Stimulated activated CD8-positive, alpha-beta memory T cell treated with anti-CD3 and anti-CD28 coated beads, Interleukin-7, amount 100 ng/mL, for 4 hours (primary cell): ENCODE results near the gene LRRC26.

ENCODE experiments used
- DNase-seq, 2 donors: peaks; one replicate each; pipeline ENCODE4 v3.0.0-alpha.2; 2020; ENCODE audit warnings: low read depth in 2 of 2

LRRC26 gene

GRCh38 chr9:137183980-137184595 lies 14.2 kb upstream of the LRRC26 start:
- DNase-seq: no peak

DNA sequence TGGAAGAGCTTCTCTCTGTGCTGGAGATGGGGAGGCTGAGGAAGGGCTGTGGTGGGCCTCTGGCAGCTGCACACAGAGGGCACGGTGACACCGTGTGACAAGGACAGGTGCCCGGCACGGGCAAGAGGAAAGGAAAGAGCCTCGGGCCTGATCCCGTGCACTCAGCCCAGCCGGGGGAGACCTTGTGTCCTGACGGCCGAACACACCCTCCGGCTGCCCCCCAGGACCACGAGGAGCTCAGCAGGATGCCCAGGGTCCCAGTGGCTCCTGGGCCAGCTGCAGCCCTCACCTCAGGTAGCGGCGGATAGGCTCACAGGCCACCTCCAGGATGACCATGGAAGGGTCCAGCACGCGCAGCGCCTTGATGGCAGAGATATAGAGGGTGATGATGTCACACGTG lies 13.0 kb upstream of the LRRC26 start:
- DNase-seq: no peak

- DNase-seq: no peak
These were observed 11.8 kb upstream of the LRRC26 start for GRCh38 chr9:137181680-137182079.

- DNase-seq: no peak
These were observed 10.6 kb upstream of the LRRC26 start for GRCh38 chr9:137180491-137180890.

DNA sequence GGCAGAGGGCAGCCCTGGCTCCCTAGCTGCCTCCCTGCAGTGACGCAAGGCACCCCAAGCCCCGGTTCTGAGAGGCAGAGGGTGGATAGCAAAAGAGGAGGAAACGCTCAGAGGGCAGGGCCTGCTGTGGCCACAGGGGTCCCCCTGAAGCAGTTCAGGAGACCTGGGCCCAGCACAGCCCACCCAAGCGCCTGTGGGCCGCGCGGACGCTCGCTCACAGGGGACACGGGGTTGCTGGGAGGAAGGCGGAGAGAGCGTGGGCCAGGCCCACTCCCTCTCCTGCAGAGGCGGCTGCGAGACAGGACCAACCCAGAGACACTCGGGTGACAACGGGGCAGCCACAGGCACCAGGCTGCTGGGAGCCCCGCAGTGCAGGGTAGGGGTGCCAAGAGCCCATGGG lies 9.9 kb upstream of the LRRC26 start:
- no peak for DNase-seq

DNA sequence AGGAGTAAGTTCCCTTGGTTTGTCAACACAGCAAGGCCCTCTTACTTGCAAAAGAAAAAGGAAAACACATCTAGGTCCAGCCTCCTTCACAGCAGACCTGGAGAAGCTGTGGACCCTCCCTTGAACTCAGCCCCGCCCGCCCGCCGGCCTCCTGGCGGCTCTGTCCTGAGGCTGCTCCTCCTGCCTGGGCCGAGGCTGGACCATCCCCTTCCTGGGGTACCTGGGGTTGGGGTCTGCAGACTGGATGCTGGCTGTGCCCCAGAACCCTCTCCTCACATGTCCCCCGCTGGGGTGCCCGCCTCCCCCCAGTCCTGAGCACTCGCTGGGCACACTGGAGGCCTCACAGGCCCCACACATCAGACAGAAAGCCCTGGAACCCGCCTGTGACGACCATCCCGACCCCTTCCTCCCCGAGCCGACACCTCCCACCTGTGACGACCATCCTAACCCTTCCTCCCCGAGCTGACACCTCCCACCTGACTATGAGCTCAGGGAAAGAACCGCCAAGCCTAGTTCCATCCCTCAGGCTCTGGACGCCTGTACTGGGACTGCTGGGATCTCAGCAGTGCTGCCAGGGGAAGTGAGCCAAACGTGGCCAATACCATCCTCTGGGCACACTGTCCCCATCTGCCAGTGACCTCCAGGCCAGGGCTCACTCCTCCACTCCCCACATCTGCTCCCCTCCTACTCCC lies 9.2 kb upstream of the LRRC26 start:
- no peak for DNase-seq

- DNase-seq: no peak
These were observed 8.5 kb upstream of the LRRC26 start for GRCh38 chr9:137178201-137178938.

DNA sequence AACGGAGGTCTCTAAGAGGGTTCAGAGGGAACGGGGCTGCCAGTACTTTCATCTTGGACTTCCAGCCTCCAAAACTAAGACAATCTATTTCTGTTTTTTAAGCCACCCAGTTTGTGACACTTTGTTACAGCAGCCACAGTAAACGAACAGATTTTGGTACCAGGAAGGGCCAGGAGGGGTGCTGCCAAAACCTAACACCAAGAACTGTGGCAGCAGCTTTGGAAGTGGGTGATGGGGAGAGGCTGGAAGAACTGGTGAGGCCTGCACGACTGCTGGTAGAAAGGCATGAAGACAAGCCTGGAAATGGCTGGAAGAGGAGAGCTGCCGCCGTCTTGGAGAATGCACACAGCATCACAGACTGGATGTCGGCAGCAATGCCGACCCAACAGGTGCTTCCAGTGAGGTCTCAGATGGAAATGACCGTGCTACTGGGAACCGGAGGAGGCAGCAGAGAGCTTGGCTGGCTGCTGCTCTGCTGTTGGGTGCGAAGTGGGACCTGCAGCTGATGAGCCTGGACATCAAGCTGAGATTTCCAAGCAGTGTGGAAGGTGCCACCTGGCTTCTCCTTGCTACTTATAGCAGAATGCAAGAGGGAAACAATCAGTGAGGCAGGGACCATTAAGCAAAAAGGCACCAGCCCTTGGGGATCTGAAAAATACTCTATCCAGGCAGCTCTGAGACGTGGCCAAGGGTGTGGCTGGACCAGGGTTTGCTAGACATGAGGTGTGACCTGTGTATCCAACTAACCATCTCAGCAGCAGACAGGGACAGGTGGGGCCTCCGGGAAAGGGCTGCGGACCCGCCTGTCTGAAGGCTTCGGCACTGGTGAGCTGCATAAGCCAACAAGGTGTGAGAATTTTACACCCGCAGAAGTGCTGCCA lies 6.7 kb upstream of the LRRC26 start:
- DNase-seq: no peak

DNA sequence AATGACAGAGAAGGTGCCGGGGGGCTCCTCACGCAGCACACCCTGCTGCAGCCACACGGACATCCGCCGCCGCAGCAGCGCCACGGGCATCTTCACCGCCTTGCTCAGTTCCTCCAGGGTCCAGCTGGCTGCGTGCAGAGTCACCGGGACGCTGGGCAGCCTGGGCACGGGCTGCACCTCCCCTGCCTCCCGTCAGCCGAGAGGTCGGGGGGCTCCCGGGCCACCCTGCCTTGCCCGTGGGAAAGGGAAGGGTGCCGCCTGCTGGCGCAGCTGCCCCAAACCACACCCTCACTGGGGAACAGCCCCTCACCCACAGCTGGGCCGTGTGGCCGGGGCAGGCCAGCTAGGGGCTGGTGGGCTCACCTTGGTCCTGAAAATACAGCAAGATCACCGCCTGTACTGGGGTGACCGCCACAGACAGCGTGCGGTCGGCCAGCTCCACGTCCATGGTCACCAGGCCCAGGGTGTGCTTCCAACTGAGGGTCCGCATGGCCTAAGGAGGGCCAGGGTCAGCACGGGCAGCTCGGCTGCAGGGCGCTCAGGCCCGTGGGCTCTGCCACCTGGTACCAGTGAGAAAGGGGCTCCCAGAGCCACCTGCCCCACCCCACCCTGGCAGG lies 5.6 kb upstream of the LRRC26 start:
- DNase-seq: no peak

DNA sequence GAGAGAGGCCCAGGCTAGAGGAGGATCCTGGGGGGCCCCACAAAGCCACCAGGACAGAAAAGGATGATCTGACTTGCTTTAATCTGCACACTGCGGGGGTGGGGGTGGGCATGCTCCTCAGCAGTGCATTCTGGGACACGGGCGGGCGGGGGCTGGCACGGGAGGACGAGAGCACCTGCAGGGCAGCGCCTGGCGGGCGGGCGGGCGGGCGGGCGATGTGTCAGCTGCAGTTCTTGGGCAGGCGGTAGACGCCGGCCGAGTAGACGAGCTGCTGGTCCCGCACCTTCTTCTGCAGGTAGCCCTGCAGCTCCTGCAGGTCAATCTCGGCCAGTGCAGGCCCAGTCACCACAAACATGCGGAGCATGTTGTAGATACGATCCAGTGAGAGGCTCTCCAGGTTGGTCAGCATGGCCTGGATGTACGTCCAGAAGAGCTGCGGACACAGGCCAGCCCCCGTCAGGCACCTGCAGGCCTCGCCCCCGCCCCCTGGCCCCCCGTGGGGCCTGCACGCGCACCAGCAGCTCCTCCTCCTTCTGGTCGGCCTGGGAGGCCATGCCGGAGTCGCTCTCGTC lies 5.0 kb upstream of the LRRC26 start:
- DNase-seq: peak in 1 of 2 donors; percentile 26

GRCh38 chr9:137173796-137174664 lies 4.2 kb upstream of the LRRC26 start:
- DNase-seq: no peak

- no peak for DNase-seq
These were observed 3.3 kb upstream of the LRRC26 start for GRCh38 chr9:137172901-137173795.

GRCh38 chr9:137171149-137171900 lies 1.5 kb upstream of the LRRC26 start:
- no peak for DNase-seq

DNA sequence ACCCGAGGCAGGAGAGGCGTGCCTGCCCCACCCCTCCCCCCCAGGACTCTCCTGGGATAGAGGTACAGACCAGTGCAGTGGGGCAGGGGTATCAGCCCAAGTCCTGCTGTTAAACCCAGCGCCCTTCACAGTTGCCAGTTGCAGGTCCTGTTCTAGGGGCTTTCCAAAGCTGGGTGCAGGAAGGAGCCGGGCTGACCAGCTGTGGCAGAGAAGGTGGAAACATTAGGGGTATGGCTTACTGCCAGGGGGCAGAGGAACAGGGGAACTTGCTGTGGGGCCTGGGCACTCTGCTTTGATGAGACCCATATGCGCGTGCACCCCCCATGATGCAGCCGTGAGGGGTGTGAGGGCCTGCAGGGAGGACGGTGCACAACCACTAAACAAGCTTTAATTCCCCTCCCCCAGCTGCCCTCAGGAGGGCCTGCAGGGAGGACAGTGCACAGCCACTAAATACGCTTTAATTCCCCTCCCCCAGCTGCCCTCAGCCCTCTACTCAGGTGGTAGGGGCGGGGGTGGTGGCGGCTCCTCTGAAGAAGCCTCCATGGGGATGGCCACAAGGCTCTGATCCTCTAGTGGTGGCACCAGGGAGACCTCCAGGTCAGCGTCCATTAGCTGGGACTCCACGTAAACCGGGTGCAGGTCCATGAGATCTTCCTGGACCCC lies 766 bp upstream of the LRRC26 start:
- DNase-seq: no peak

DNA sequence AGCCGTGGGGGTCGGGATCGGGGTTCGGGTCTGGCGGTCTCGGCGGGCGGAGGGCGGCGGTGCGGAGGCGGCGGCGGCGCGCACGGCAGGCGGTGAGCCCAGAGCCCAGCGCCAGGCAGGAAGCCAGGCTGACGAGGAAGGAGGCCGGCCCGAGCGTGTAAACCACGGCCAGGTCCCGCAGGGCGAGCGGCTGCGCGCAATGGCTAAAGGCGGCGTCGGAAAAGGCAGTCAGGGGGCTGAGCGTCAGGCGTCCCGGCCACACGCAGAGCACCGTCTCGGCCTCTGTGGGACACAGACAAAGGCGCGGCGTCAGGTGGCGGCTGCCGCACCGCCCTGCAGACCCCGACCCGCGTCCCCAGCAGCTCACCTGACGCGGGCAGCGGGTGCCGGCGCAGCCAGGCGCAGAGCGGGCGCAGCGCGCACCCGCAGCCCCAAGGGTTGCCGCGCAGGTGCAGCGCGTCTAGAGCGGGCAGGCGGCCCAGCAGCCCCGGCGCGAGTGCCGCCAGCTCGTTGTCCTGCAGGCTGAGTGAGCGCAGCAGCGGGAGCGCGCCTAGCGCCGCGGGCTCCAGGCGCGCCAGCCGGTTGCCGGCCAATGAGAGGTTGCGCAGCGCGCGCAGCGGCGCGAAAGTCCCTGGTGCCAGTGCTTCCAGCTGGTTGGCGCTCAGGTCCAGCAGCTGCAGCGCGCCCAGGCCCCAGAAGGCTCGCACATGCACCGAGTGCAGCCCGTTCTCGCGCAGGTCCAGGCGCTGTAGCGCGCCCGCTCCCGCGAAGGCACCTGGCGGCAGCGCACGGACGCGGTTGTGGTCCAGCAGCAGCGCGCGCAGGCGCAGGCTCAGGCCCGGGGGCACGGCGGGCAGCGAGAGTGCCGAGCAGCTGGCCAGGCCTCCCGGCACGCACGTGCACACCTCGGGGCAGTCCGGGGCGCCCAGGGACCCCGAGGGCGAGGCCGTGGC lies 671 bp downstream of the LRRC26 start:
- no peak for DNase-seq

- no peak for DNase-seq
These were observed 1.3 kb downstream of the LRRC26 start for GRCh38 chr9:137168573-137168903.
